AG08396 (cell line): Measurements from ENCODE around the gene SHMT2.

Experiments
- DNase-seq: peaks from one replicate; pipeline ENCODE4 v3.0.0; 2012; ENCODE audit warnings: low spot score, mixed read lengths

Gene SHMT2

GRCh38 chr12:57227315-57228115 is 2.0 kb upstream of the SHMT2 start:
- no peak for DNase-seq

DNA sequence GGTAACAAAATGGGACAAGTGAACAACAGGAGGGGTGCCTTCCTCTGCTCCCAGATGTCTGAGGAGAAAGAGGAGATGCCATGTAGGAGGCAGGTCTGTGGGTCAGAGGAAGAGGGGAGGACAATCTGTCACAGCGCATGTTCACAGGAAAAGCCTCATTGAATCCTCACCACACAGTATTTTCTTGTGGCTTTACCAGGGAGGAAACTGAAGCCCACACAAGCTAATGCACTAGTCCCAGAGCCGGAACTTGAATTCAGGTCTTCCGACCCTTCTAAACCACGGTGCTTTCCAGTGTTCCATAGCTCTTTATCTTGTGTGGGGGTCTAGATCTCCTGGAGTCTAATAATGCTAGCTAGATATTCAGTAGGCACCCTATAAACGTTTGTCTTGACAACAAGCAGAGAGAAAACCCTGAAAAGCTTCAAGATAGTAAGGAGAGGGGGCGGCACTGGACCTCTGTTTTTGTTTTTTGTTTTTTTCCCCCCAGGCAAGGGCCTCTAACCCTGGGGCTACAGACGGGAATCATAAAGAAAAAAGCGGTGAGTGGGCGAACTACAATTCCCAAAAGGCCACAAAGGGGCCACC is 371 bp upstream of the SHMT2 start:
- DNase-seq: no peak

DNA sequence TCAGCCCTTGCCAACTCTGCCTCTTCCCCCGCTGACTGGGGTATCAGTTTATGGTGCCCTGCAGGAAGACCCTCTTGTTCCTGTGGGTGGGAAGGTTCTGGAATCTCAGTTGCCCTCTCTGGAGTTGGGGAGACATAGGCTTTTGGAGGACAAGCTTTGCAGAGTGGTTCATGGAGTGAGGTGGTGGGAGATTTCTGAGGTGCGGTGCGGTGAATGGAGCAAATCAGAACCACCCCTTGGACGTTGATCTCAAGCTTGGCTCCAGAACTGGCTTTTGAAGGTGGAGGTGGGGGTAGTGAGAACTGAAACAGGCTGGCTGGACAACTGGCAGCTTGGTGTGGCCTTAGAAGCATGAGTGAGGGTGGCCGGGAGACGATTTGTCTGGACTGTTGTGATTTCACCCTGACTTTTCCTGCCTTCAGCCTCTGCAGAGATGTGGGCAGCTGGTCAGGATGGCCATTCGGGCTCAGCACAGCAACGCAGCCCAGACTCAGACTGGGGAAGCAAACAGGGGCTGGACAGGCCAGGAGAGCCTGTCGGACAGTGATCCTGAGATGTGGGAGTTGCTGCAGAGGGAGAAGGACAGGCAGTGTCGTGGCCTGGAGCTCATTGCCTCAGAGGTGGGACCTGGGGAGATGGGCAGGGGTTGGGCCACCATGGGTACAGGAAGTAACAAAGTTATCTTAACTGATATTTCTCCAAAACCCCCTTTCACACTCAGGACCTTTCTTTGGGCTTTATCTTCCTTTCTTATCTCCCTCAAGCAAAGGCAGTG is 1.1 kb downstream of the SHMT2 start:
- DNase-seq: no peak

DNA sequence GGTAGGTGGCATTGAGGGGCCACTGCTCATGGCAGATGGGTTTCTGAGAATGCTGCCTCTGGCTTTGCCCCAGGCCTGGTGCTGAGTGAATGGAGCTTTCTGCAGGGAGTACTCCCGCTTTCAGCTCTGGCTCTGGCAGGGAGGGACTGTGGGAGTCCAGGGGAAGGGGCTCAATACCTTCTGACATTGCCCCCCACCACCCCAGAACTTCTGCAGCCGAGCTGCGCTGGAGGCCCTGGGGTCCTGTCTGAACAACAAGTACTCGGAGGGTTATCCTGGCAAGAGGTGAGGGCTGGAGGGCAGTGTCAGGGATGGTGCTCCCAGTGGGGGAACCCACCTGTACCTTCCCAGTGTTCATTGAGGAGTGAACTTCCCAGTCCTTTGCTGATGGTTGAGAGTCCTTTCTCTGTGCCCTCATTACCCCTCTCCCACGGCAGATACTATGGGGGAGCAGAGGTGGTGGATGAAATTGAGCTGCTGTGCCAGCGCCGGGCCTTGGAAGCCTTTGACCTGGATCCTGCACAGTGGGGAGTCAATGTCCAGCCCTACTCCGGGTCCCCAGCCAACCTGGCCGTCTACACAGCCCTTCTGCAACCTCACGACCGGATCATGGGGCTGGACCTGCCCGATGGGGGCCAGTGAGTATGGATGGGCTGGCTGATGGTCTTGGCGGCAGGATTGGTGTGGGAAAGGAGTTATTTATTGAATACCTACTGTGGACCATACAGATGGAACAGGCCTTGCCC is 1.9 kb downstream of the SHMT2 start:
- DNase-seq: no peak

- no peak for DNase-seq
These were observed 2.7 kb downstream of the SHMT2 start for GRCh38 chr12:57232156-57232756.

DNA sequence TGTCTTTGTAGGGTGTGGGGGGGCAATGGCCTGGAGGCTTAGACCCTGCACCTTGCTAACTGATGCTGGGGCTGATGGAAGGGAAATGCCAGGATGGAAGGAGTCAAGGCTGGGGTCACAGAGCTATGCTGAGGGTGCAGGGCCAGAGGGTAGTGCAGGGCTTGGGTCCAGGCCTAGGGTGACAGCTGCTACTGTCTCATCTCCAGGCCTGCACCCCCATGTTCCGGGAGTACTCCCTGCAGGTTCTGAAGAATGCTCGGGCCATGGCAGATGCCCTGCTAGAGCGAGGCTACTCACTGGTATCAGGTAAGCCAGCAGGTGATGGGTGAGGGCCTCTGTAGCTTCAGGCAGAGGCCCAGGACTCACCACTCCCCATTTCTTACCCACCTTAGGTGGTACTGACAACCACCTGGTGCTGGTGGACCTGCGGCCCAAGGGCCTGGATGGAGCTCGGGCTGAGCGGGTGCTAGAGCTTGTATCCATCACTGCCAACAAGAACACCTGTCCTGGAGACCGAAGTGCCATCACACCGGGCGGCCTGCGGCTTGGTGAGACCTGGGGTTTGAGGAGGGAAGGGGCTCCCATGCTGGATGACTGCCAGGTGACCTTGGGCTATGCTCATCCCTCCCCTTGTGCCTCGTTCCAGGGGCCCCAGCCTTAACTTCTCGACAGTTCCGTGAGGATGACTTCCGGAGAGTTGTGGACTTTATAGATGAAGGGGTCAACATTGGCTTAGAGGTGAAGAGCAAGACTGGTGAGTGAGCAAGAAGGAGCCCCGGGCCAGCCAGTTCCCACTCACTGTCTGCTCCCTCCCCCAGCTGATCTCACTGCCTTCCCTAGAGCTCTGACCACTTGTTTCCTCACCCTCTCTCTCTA is 4.1 kb downstream of the SHMT2 start:
- peak; percentile 21 for DNase-seq

- no peak for DNase-seq
These were observed 4.7 kb downstream of the SHMT2 start for GRCh38 chr12:57234233-57234570.

GRCh38 chr12:57234571-57235016 is 5.1 kb downstream of the SHMT2 start:
- DNase-seq: no peak

- peak; percentile 14 for DNase-seq
These were observed 5.7 kb downstream of the SHMT2 start for GRCh38 chr12:57235017-57235727.

- no peak for DNase-seq
These were observed 6.2 kb downstream of the SHMT2 start for GRCh38 chr12:57235728-57236131.

DNA sequence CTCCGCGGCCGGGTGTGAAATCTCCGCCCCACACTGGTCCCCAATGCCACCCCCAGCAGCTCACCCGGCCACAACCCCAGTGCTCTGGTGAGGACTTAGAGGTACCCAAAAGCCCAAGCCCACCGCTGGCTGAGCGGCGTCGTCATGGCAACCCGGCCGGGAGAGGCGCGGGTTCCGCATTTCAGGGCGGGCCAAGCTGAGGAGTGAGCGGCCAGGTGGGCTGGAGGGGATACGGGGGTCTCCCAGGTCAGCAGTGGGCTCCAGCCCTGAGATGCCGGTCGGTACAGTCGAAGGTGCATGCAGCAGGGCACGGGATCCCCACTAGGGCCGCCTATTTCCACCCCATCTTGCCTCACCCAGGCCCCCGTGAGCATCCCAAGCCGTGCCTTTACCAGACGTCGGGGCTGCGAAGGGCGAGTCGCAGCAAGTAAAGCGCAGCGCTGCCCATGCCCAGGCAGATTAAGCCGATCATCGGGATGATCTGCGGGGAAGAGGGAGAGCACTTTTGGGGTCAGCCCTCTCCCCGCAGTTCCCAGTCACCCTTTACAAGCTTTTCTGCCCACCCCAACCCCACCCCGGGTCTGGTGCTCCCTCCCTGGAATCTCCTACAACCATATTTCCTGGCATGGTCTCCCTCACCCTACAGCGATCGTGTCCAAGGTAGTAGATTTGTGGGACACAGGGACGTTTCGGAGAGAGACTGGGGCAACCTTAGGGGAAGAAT is 6.9 kb downstream of the SHMT2 start:
- DNase-seq: no peak

DNA sequence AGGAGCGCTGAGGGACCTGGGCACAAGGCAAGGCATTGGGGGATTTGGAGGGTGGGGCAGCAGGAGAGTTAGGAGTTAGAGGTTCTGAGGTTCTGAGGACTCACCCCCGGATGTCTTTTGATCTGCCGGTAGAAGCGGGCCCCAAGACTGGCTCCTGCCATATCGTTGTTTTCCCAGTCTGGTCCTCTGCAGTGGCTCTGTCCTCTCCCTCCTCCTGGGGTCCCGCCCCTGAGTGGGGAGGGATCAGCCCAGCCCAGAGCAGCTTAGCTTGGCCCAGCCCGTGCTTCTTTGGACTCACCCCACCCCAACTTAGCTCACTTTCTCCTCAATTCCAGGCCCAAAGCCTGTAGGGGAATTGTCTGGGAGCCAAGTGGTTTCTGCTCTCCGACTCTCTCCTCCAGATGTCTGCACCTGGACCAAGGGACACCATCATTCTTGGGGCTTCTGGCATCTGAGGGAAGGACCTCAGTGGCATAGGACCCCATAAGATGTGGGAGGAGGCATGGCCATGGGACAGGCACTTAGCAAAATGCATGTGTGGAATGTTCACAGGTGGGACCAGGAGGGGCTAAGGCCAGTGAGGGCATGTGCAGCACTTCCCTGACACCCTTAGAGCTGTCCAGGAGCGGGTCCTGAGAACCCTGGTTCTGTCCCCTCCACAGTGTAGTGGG is 7.5 kb downstream of the SHMT2 start:
- DNase-seq: peak; percentile 16

DNA sequence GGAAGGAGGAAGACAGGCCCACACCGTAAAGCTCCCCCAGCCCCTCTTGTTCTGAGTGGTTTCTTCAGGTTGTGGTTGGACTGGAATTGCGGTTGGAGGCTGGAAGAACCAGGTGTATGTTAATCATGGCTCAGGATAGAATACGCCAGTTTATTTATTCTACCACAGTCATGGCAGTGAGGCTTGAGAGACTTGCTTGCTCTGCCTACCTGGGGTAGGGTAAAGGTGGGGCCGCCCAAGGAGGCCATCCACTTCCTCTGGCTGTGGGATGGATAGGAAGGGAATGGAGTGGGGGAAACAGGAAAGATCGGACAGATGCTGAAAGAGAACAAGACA is 8.1 kb downstream of the SHMT2 start:
- DNase-seq: no peak

DNA sequence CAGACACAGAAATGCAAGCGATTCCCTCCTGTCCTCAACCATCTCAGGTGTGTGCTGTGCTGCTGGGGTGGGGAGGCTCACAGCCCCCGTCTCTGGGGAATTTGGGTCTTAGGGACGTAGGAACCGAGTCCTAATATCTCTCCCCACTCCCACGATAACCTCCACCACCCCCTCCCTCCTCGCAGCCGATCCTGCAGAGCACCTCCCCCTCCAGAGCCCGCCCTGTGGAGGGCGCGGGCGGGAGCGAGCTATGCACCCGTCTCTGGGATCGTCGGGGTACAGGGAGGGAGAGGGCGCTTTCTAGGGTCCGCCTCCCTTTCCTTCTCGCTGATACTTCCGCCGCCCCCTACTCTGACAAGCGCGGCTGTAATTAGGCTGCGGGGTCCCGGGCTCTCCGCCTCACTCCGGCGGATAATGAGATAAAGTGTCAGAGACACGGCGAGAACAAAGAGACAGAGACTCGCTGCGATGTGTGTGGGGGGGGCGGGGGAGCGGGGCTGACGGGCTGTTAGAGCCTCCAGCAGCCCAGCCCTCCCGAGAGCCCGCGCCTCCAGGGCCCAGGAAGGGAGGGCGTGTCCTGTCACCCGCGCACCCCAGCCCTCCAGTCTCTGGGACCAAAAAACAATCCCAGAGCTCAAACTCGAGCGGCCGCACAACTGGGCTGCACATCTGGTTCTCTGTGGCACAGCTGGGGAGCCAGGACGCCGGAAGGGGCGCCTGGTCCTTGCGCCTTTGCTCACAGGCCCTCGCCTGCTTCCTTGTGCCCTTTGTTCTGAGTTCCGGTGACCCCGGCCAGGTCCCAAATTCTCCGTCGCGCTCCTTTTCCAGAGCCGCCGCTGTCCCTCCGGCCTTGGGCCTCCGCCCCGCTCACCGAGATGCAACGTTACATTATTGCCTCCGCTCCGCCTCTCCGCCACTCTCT is 8.7 kb downstream of the SHMT2 start:
- DNase-seq: peak; percentile 39

GRCh38 chr12:57238854-57239554 is 9.5 kb downstream of the SHMT2 start:
- peak; percentile 96 for DNase-seq

- peak; percentile 23 for DNase-seq
These were observed 10.1 kb downstream of the SHMT2 start for GRCh38 chr12:57239587-57240065.
